Measurements from ENCODE around the gene FICD. TPM values are rescaled to one million over a fixed set of nuclear protein-coding genes. Genes with fewer than 3 reads are reported as not detected.

FICD gene
- total RNA-seq, 4 donors from 2014 or later, result 2.3 to 5.7 (median 3.9) TPM

GRCh38 chr12:108519558-108519957 is 4.5 kb downstream of the FICD start:
- H3K9me3 ChIP-seq, result no peaks in the 10 kb centered on the region
- DNase-seq (ENCODE audit: low spot score in 2 of 2), result no peak
- no peak for TF ChIP-seq CTCF (IDR thresholded peaks at IDR 0.05)
- no peak for TF ChIP-seq POLR2AphosphoS5 (IDR thresholded peaks at IDR 0.05)
- TF ChIP-seq POLR2A (IDR thresholded peaks at IDR 0.05), result no peak
- no peak for TF ChIP-seq EP300 (IDR thresholded peaks at IDR 0.05)

GRCh38 chr12:108523365-108523764 is 8.3 kb downstream of the FICD start:
- no peak for DNase-seq (ENCODE audit: low spot score in 2 of 2)

More at GRCh38 chr12:108519558-108519957, 4.5 kb downstream of the FICD start:
- no peaks in the 10 kb centered on the region for H3K27me3 ChIP-seq
- no peak overlapping the region for H3K4me3 ChIP-seq
- 77% methylated on average over 4 of the region's 4 CpGs for WGBS
- H3K36me3 ChIP-seq, result peaks cover 68% of the 10 kb centered on the region
- H3K4me1 ChIP-seq, result peaks cover 13% of the 10 kb centered on the region
- H3K27ac ChIP-seq, result no peak overlapping the region

GRCh38 chr12:108525681-108526080 is 10.6 kb downstream of the FICD start:
- TF ChIP-seq POLR2A (IDR thresholded peaks at IDR 0.05) (no peak), EP300 (IDR thresholded peaks at IDR 0.05) (no peak), CTCF (IDR thresholded peaks at IDR 0.05) (no peak), POLR2AphosphoS5 (IDR thresholded peaks at IDR 0.05) (no peak)
- H3K36me3 ChIP-seq, result peaks cover 99% of the 10 kb centered on the region
- no peak overlapping the region for H3K4me3 ChIP-seq

More at GRCh38 chr12:108523365-108523764, 8.3 kb downstream of the FICD start:
- 78% methylated on average over 12 of the region's 14 CpGs for WGBS
- Histone ChIP-seq H3K36me3 (peaks cover 96% of the 10 kb centered on the region), H3K4me3 (no peak overlapping the region), H3K4me1 (no peaks in the 10 kb centered on the region), H3K27me3 (no peaks in the 10 kb centered on the region), H3K27ac (no peak overlapping the region), H3K9me3 (no peaks in the 10 kb centered on the region)
- TF ChIP-seq POLR2A (IDR thresholded peaks at IDR 0.05) (no peak), EP300 (IDR thresholded peaks at IDR 0.05) (no peak), CTCF (IDR thresholded peaks at IDR 0.05) (no peak), POLR2AphosphoS5 (IDR thresholded peaks at IDR 0.05) (no peak)

GRCh38 chr12:108526482-108527165 is 11.5 kb downstream of the FICD start:
- H3K27ac ChIP-seq, result no peak overlapping the region
- H3K36me3 ChIP-seq, result peaks cover 99% of the 10 kb centered on the region
- no peak overlapping the region for H3K4me3 ChIP-seq
- no peak for DNase-seq (ENCODE audit: low spot score in 2 of 2)
- no peaks in the 10 kb centered on the region for H3K9me3 ChIP-seq
- no peaks in the 10 kb centered on the region for H3K4me1 ChIP-seq
- H3K27me3 ChIP-seq, result no peaks in the 10 kb centered on the region
- no peak for TF ChIP-seq CTCF (IDR thresholded peaks at IDR 0.05)
- no peak for TF ChIP-seq EP300 (IDR thresholded peaks at IDR 0.05)
- no peak for TF ChIP-seq POLR2A (IDR thresholded peaks at IDR 0.05)
- no peak for TF ChIP-seq POLR2AphosphoS5 (IDR thresholded peaks at IDR 0.05)
- 82% methylated on average over 10 of the region's 10 CpGs for WGBS

More at GRCh38 chr12:108525681-108526080, 10.6 kb downstream of the FICD start:
- no peaks in the 10 kb centered on the region for H3K9me3 ChIP-seq
- no peak overlapping the region for H3K27ac ChIP-seq
- H3K4me1 ChIP-seq, result no peaks in the 10 kb centered on the region
- 88% methylated on average over 5 of the region's 5 CpGs for WGBS
- H3K27me3 ChIP-seq, result no peaks in the 10 kb centered on the region
- DNase-seq (ENCODE audit: low spot score in 2 of 2), result no peak

- no peaks in the 10 kb centered on the region for H3K9me3 ChIP-seq
- no peaks in the 10 kb centered on the region for H3K27me3 ChIP-seq
- H3K36me3 ChIP-seq, result peaks cover 99% of the 10 kb centered on the region
- H3K27ac ChIP-seq, result no peak overlapping the region
- WGBS, result 86% methylated on average over 6 of the region's 6 CpGs
- DNase-seq (ENCODE audit: low spot score in 2 of 2), result no peak
- H3K4me1 ChIP-seq, result no peaks in the 10 kb centered on the region
- H3K4me3 ChIP-seq, result no peak overlapping the region
- no peak for TF ChIP-seq POLR2AphosphoS5 (IDR thresholded peaks at IDR 0.05)
- no peak for TF ChIP-seq EP300 (IDR thresholded peaks at IDR 0.05)
- no peak for TF ChIP-seq POLR2A (IDR thresholded peaks at IDR 0.05)
- TF ChIP-seq CTCF (IDR thresholded peaks at IDR 0.05), result no peak
Observed at GRCh38 chr12:108527166-108527496, 12.1 kb downstream of the FICD start.
